OCI-LY7 (cell line): ENCODE data around the gene PKP1. TPM values are rescaled to one million over a fixed set of nuclear protein-coding genes. Genes with fewer than 3 reads are reported as not detected.

Experiments used
- BruUV-seq: library from RNA; stranded (reverse); fragments of 400-500 nt; replicated peaks from 2 replicates; lab custom pipeline; 2021; lab: Mats Ljungman, UMichigan
- CTCF ChIA-PET: fragments of 300-600 bp; sonication (Branson Sonifier 250); formaldehyde crosslinking; loops from one replicate; lab custom pipeline; 2022; ENCODE audit warnings: antibody characterized with exemption; ENCODE audit not compliant: unreplicated experiment; lab: Charles Lee
- POLR2A ChIA-PET: fragments of 300-600 bp; sonication (Branson Sonifier 250); formaldehyde crosslinking; loops from one replicate; lab custom pipeline; 2022; ENCODE audit warnings: antibody characterized with exemption; lab: Charles Lee
- DNase-seq: peaks from one replicate; pipeline ENCODE4 v3.0.0-alpha.2; 2015; ENCODE audit warnings: low spot score
- H2AFZ ChIP-seq: fragments of 200-600 bp; sonication (generic), shearing (Covaris generic); 2 replicates; pipeline ENCODE4 v1.6.1; 2014; ENCODE audit warnings: mild to moderate bottlenecking, antibody characterized with exemption, low read length, moderate library complexity
- H3K27ac ChIP-seq: fragments of 200-600 bp; sonication (generic); 2 replicates; pipeline ENCODE4 v1.5.1; 2014; ENCODE audit warnings: mixed run types, low read depth, mild to moderate bottlenecking, moderate library complexity, low read length, inconsistent platforms; ENCODE audit not compliant: poor library complexity, severe bottlenecking
- H3K36me3 ChIP-seq: fragments of 200-600 bp; sonication (generic); 2 replicates; pipeline ENCODE4 v1.6.1; 2014; ENCODE audit warnings: mild to moderate bottlenecking, antibody characterized with exemption, low read length, moderate library complexity, mixed read lengths; ENCODE audit not compliant: insufficient read depth
- H3K4me1 ChIP-seq: fragments of 200-600 bp; sonication (generic); 2 replicates; pipeline ENCODE4 v1.5.1; 2014; ENCODE audit warnings: mild to moderate bottlenecking, low read length; ENCODE audit not compliant: insufficient read depth, poor library complexity, severe bottlenecking
- H3K4me2 ChIP-seq: fragments of 200-600 bp; sonication (generic); 2 replicates; pipeline ENCODE4 v1.6.1; 2014; ENCODE audit warnings: mild to moderate bottlenecking, low read length
- H3K4me3 ChIP-seq: fragments of 200-600 bp; sonication (generic); 2 replicates; pipeline ENCODE4 v1.5.1; 2014; ENCODE audit warnings: mild to moderate bottlenecking, low read depth, low read length; ENCODE audit not compliant: poor library complexity, severe bottlenecking
- H3K79me2 ChIP-seq: fragments of 200-600 bp; sonication (generic); 2 replicates; pipeline ENCODE4 v1.6.1; 2016; ENCODE audit warnings: low read depth, mild to moderate bottlenecking, low read length, moderate library complexity, mixed read lengths; ENCODE audit not compliant: insufficient read depth
- H3K9me2 ChIP-seq: fragments of 200-600 bp; sonication (generic); 2 replicates; pipeline ENCODE4 v1.6.1; 2016; ENCODE audit warnings: mild to moderate bottlenecking, low read length, mixed read lengths; ENCODE audit not compliant: insufficient read depth
- H3K9me3 ChIP-seq: fragments of 200-600 bp; sonication (generic); 2 replicates; pipeline ENCODE4 v1.6.1; 2014; ENCODE audit warnings: mild to moderate bottlenecking, mixed run types, low read length, mixed read lengths
- H4K20me1 ChIP-seq: fragments of 200-600 bp; sonication (generic); 2 replicates; pipeline ENCODE4 v1.6.1; 2014; ENCODE audit warnings: mild to moderate bottlenecking, antibody characterized with exemption, low read length, moderate library complexity, mixed read lengths; ENCODE audit not compliant: insufficient read depth
- CTCF ChIP-seq: fragments of 200-600 bp; sonication (generic); conservative IDR thresholded peaks from 2 replicates; pipeline ENCODE4 v1.5.1; 2014; ENCODE audit warnings: mild to moderate bottlenecking, antibody characterized with exemption, low read length, moderate library complexity, mixed read lengths
- EZH2phosphoT487 ChIP-seq: fragments of 200-600 bp; sonication (generic); IDR thresholded peaks from 2 replicates; pipeline ENCODE4 v1.6.1; 2018; ENCODE audit warnings: low read depth, borderline replicate concordance, mild to moderate bottlenecking, mixed run types, antibody characterized with exemption, low read length, moderate library complexity, mixed read lengths
- intact Hi-C: fragments of 100-400 bp; cut with micrococcal nuclease; formaldehyde crosslinking; loops from one replicate; pipeline ENCODE4 v1.10.0; 2022; ENCODE audit not compliant: unreplicated experiment
- total RNA-seq, 2 experiments: library from RNA; depleted of rRNA in 1 of 2; stranded (reverse); fragments of >200 nt in 1 of 2; shearing (Covaris generic) in 1 of 2; gene quantifications; 2 replicates each; pipeline ENCODE4 v1.2.3, GENCODE V29; 2014 to 2022

The PKP1 gene
- total RNA-seq, 2 experiments from 2014 or later: not detected

GRCh38 chr1:201341377-201341776, 58.1 kb downstream of the PKP1 start:
- intact Hi-C loops: no loop called here
- POLR2A ChIA-PET: no interaction called here
- no peaks in the 10 kb centered on the region for H3K9me3 ChIP-seq
- no peaks in the 10 kb centered on the region for H3K9me2 ChIP-seq
- H3K4me1 ChIP-seq: no peaks in the 10 kb centered on the region
- CTCF ChIA-PET: no interaction called here
- H3K4me2 ChIP-seq: no peak overlapping the region
- no peak for DNase-seq
- no TSS peak for BruUV-seq
- H3K4me3 ChIP-seq: no peak overlapping the region
- H3K79me2 ChIP-seq: no peaks in the 10 kb centered on the region
- H3K27ac ChIP-seq: no peak overlapping the region
- no peaks in the 10 kb centered on the region for H3K36me3 ChIP-seq
- no peak overlapping the region for H2AFZ ChIP-seq
- no peaks in the 10 kb centered on the region for H4K20me1 ChIP-seq
- no peak for TF ChIP-seq CTCF
- TF ChIP-seq EZH2phosphoT487: no peak

GRCh38 chr1:201344206-201345080, 61.1 kb downstream of the PKP1 start:
- Histone ChIP-seq H2AFZ (no peak overlapping the region), H3K9me3 (no peaks in the 10 kb centered on the region), H4K20me1 (no peaks in the 10 kb centered on the region), H3K36me3 (no peaks in the 10 kb centered on the region), H3K79me2 (no peaks in the 10 kb centered on the region), H3K4me2 (no peak overlapping the region), H3K9me2 (no peaks in the 10 kb centered on the region), H3K27ac (no peak overlapping the region), H3K4me3 (no peak overlapping the region), H3K4me1 (no peaks in the 10 kb centered on the region)
- no peak for DNase-seq
- no TSS peak for BruUV-seq
- POLR2A ChIA-PET: no interaction called here
- intact Hi-C loops: no loop called here
- CTCF ChIA-PET: no interaction called here
- no peak for TF ChIP-seq EZH2phosphoT487
- TF ChIP-seq CTCF: no peak

GRCh38 chr1:201345081-201345355, 61.7 kb downstream of the PKP1 start:
- ChIA-PET CTCF (no interaction called here), POLR2A (interaction anchor here (0.6 kb wide), 1 partner anchor 460 kb away, joined by 5 read pairs; no protein-coding TSS in a partner anchor)
- Histone ChIP-seq H4K20me1 (no peaks in the 10 kb centered on the region), H3K9me3 (no peaks in the 10 kb centered on the region), H3K4me3 (no peak overlapping the region), H3K36me3 (no peaks in the 10 kb centered on the region), H3K4me1 (no peaks in the 10 kb centered on the region), H3K79me2 (no peaks in the 10 kb centered on the region), H3K9me2 (no peaks in the 10 kb centered on the region), H3K4me2 (no peak overlapping the region), H3K27ac (no peak overlapping the region), H2AFZ (no peak overlapping the region)
- no peak for TF ChIP-seq EZH2phosphoT487
- no peak for TF ChIP-seq CTCF
- intact Hi-C loops: no loop called here
- no peak for DNase-seq
- BruUV-seq: no TSS peak
